Gastroesophageal sphincter (tissue), 3 donors: ENCODE data around the gene HCAR2.

Experiments
- POLR2AphosphoS5 ChIP-seq: sonication (generic); formaldehyde crosslinking; IDR thresholded peaks from one replicate; pipeline ENCODE4 v1.6.1; 2017; ENCODE audit warnings: antibody characterized with exemption
- TF ChIP-seq, protein P1 (sequence below), 4 experiments: fragments of 200-600 bp in 2 of 4; fragments of 450-650 bp in 2 of 4; sonication (generic) in 1 of 4; IDR thresholded peaks; one replicate each; pipeline ENCODE4 v1.5.1; 2017 to 2019; ENCODE audit warnings: antibody characterized with exemption in 4 of 4, mild to moderate bottlenecking in 2 of 4, moderate library complexity in 2 of 4

DNA sequence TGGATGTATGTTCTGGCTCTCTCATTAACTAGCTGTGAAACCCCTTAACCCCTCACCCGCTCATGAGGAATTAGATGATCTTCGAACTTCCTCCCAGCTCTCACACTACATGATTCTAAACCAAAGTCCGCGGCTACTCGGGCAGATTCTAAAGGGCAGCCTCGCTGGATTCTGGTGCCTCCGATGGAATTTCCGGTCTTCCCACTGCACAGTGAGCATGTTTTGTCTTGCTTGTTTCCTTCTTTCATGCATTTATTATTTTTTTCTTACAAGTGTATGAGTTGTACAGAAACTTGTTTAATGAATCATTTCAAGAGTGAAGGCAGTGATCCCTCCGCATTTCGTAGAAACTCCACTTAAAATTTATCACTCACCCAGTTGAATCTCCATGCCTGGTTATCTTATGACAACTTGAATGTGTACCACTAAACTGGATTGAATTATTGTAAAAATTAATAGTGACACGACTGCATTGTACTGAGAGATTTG, 17.9 kb upstream of the HCAR2 start:
- TF ChIP-seq, protein P1, sequence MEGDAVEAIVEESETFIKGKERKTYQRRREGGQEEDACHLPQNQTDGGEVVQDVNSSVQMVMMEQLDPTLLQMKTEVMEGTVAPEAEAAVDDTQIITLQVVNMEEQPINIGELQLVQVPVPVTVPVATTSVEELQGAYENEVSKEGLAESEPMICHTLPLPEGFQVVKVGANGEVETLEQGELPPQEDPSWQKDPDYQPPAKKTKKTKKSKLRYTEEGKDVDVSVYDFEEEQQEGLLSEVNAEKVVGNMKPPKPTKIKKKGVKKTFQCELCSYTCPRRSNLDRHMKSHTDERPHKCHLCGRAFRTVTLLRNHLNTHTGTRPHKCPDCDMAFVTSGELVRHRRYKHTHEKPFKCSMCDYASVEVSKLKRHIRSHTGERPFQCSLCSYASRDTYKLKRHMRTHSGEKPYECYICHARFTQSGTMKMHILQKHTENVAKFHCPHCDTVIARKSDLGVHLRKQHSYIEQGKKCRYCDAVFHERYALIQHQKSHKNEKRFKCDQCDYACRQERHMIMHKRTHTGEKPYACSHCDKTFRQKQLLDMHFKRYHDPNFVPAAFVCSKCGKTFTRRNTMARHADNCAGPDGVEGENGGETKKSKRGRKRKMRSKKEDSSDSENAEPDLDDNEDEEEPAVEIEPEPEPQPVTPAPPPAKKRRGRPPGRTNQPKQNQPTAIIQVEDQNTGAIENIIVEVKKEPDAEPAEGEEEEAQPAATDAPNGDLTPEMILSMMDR (IDR thresholded peaks at IDR 0.05), result no peak
- no peak for TF ChIP-seq POLR2AphosphoS5
